Aorta (tissue), 5 donors: ENCODE data around the gene PIGC. TPM values are rescaled to one million over a fixed set of nuclear protein-coding genes. Genes with fewer than 3 reads are reported as not detected.

Experiments used
- ATAC-seq: fragments of 200-7000 bp; cut with Tn5 transposase; one replicate; pipeline ENCODE4 v1.9.1; 2022; ENCODE audit warnings: moderate library complexity; ENCODE audit not compliant: low FRiP score
- DNase-seq, 2 donors: peaks; one replicate each; pipeline ENCODE4 v3.0.0-alpha.2; 2020
- H3K27ac ChIP-seq, 2 donors: one replicate each; pipeline ENCODE4 v1.5.1; 2013; ENCODE audit warnings: low read length in 2 of 2, mild to moderate bottlenecking in 2 of 2, moderate library complexity in 2 of 2, control low read depth in 1 of 2, inconsistent platforms in 1 of 2, low read depth in 1 of 2
- H3K27me3 ChIP-seq, 2 donors: one replicate each; pipeline ENCODE4 v1.6.1; 2013; ENCODE audit warnings: control low read depth in 1 of 2, low read length in 1 of 2, mild to moderate bottlenecking in 1 of 2, moderate library complexity in 1 of 2; ENCODE audit not compliant: insufficient read depth in 2 of 2, control insufficient read depth in 1 of 2
- H3K36me3 ChIP-seq, 2 donors: one replicate each; pipeline ENCODE4 v1.6.1; 2013; ENCODE audit warnings: control low read depth in 1 of 2, low read length in 1 of 2, mild to moderate bottlenecking in 1 of 2; ENCODE audit not compliant: insufficient read depth in 2 of 2, control insufficient read depth in 1 of 2
- H3K4me1 ChIP-seq, 2 donors: one replicate each; pipeline ENCODE4 v1.6.1; 2013; ENCODE audit warnings: low read length in 2 of 2, control low read depth in 1 of 2, mild to moderate bottlenecking in 1 of 2, moderate library complexity in 1 of 2; ENCODE audit not compliant: insufficient read depth in 2 of 2, control insufficient read depth in 1 of 2
- H3K4me3 ChIP-seq, 2 donors: one replicate each; pipeline ENCODE4 v1.5.1; 2013; ENCODE audit warnings: low read length in 2 of 2, control low read depth in 1 of 2, mild to moderate bottlenecking in 1 of 2
- H3K9me3 ChIP-seq: one replicate; pipeline ENCODE4 v1.6.1; 2013; ENCODE audit warnings: mild to moderate bottlenecking, low read length; ENCODE audit not compliant: control insufficient read depth
- WGBS, 2 donors: extraction: QIAGEN DNeasy Blood & Tissue Kit; methylation state at CpG; one replicate each; pipeline ENCODE4 v1.1.7; 2013; 5-methylcytosine and 5-hydroxymethylcytosine counted together
- intact Hi-C, 2 donors: fragments of 100-400 bp; cut with DNase I; formaldehyde crosslinking; loops; one replicate each; pipeline versions ENCODE4 v1.14.2 to v1.15.0; 2022
- polyA plus RNA-seq, 2 donors: library from polyadenylated mRNA; stranded (reverse); fragments of 200-250 nt; gene quantifications; one replicate each; pipeline ENCODE4 v1.2.3, GENCODE V29; 2013
- total RNA-seq, 2 donors: library from RNA; stranded (reverse); fragmentation: NEBNext Ultra II Directional; extraction: Animal tissue kit (Norgen Biotek cat#: 25700); gene quantifications; one replicate each; pipeline ENCODE4 v1.2.1, GENCODE V29; 2021
- donor health status: healthy with polysubstance abuse.
- donor health status: Bipolar disorder and iron deficiency.
- donor health status: DM: no; HTN: no; CAD: no.
- donor health status: DM: no; HTN: no; CAD: no.
- donor health status: DM: yes; HTN: yes; CAD: no.

The PIGC gene
- total and polyA plus RNA-seq, 4 donors: 18.0 to 27.2 (median 23.5) TPM

GRCh38 chr1:172472495-172472894 is 28.6 kb upstream of the PIGC start:
- 21 to 37% methylated on average over 1 of the region's 1 CpG for WGBS, 2 donors
- Histone ChIP-seq H3K27ac (no peak overlapping the region), H3K27me3 (no peaks in the 10 kb centered on the region), H3K4me3 (no peak overlapping the region), H3K9me3 (no peaks in the 10 kb centered on the region), H3K4me1 (no peaks in the 10 kb centered on the region), H3K36me3 (no peaks in the 10 kb centered on the region)
- intact Hi-C loops: no loop called here
- DNase-seq (no peak), ATAC-seq (no peak)

GRCh38 chr1:172471666-172472065 is 27.8 kb upstream of the PIGC start:
- H3K36me3 ChIP-seq: no peaks in the 10 kb centered on the region
- H3K4me1 ChIP-seq: no peaks in the 10 kb centered on the region
- H3K9me3 ChIP-seq: no peaks in the 10 kb centered on the region
- whole genome bisulfite sequencing, 2 donors: 93% methylated on average over 1 of the region's 1 CpG
- H3K4me3 ChIP-seq: no peak overlapping the region
- no peak for ATAC-seq
- no peak overlapping the region for H3K27ac ChIP-seq
- no peak for DNase-seq
- no peaks in the 10 kb centered on the region for H3K27me3 ChIP-seq
- intact Hi-C loops: no loop called here

- Histone ChIP-seq H3K36me3 (no peaks in the 10 kb centered on the region), H3K4me3 (no peak overlapping the region), H3K27ac (no peak overlapping the region), H3K4me1 (no peaks in the 10 kb centered on the region), H3K27me3 (no peaks in the 10 kb centered on the region), H3K9me3 (no peaks in the 10 kb centered on the region)
- intact Hi-C loops: no loop called here
- 67 to 70% methylated on average over 2 of the region's 2 CpGs for whole genome bisulfite sequencing, 2 donors
- no peak for DNase-seq
- ATAC-seq: no peak
Measured at GRCh38 chr1:172470149-172470548, 26.3 kb upstream of the PIGC start.

- H3K27me3 ChIP-seq: no peaks in the 10 kb centered on the region
- ATAC-seq: no peak
- intact Hi-C loops: no loop called here
- no peak for DNase-seq
- no peaks in the 10 kb centered on the region for H3K4me1 ChIP-seq
- H3K27ac ChIP-seq: no peak overlapping the region
- H3K4me3 ChIP-seq: no peak overlapping the region
- no peaks in the 10 kb centered on the region for H3K9me3 ChIP-seq
- no peaks in the 10 kb centered on the region for H3K36me3 ChIP-seq
- WGBS, 2 donors: 83 to 87% methylated on average over 3 of the region's 3 CpGs
Measured at GRCh38 chr1:172469717-172470116, 25.8 kb upstream of the PIGC start.

- intact Hi-C loops: no loop called here
- H3K36me3 ChIP-seq: no peaks in the 10 kb centered on the region
- DNase-seq: no peak
- H3K9me3 ChIP-seq: no peaks in the 10 kb centered on the region
- no peaks in the 10 kb centered on the region for H3K4me1 ChIP-seq
- H3K27me3 ChIP-seq: no peaks in the 10 kb centered on the region
- no peak overlapping the region for H3K27ac ChIP-seq
- WGBS, 2 donors: 75 to 82% methylated on average over 5 of the region's 5 CpGs
- ATAC-seq: no peak
- no peak overlapping the region for H3K4me3 ChIP-seq
Measured at GRCh38 chr1:172468296-172468695, 24.4 kb upstream of the PIGC start.

GRCh38 chr1:172467446-172467845 is 23.6 kb upstream of the PIGC start:
- H3K9me3 ChIP-seq: no peaks in the 10 kb centered on the region
- no peaks in the 10 kb centered on the region for H3K4me1 ChIP-seq
- no peak for DNase-seq
- H3K36me3 ChIP-seq: no peaks in the 10 kb centered on the region
- 54 to 55% methylated on average over 3 of the region's 3 CpGs for WGBS, 2 donors
- no peak for ATAC-seq
- no peak overlapping the region for H3K27ac ChIP-seq
- intact Hi-C loops: no loop called here
- H3K4me3 ChIP-seq: no peak overlapping the region
- no peaks in the 10 kb centered on the region for H3K27me3 ChIP-seq

GRCh38 chr1:172466795-172467407 is 23.0 kb upstream of the PIGC start:
- Histone ChIP-seq H3K27ac (no peak overlapping the region), H3K4me3 (no peak overlapping the region), H3K27me3 (no peaks in the 10 kb centered on the region), H3K9me3 (no peaks in the 10 kb centered on the region), H3K4me1 (no peaks in the 10 kb centered on the region), H3K36me3 (no peaks in the 10 kb centered on the region)
- ATAC-seq (no peak), DNase-seq (no peak)
- WGBS, 2 donors: 98% methylated on average over 3 of the region's 3 CpGs
- intact Hi-C loops: no loop called here

- Histone ChIP-seq H3K4me3 (no peak overlapping the region), H3K27ac (no peak overlapping the region), H3K4me1 (no peaks in the 10 kb centered on the region), H3K36me3 (no peaks in the 10 kb centered on the region), H3K9me3 (no peaks in the 10 kb centered on the region), H3K27me3 (no peaks in the 10 kb centered on the region)
- DNase-seq: no peak
- 69 to 74% methylated on average over 1 of the region's 1 CpG for WGBS, 2 donors
- ATAC-seq: no peak
- intact Hi-C loops: no loop called here
Measured at GRCh38 chr1:172465617-172466016, 21.7 kb upstream of the PIGC start.

GRCh38 chr1:172460887-172461315 is 17.0 kb upstream of the PIGC start:
- DNase-seq (no peak), ATAC-seq (no peak)
- Histone ChIP-seq H3K4me3 (no peak overlapping the region), H3K9me3 (no peaks in the 10 kb centered on the region), H3K36me3 (no peaks in the 10 kb centered on the region), H3K27ac (no peak overlapping the region), H3K27me3 (no peaks in the 10 kb centered on the region), H3K4me1 (no peaks in the 10 kb centered on the region)
- WGBS, 2 donors: 74 to 75% methylated on average over 1 of the region's 1 CpG
- intact Hi-C loops: no loop called here
